GM19324 (cell line): ENCODE results near the gene FRYL.
A peak's percentile ranks its signal among the peaks of the same experiment; 100 is the strongest.
"Not testable (repeated sequence)": the region's sequence is repeated elsewhere in the genome, so short reads cannot be mapped to it uniquely, and the experiment has no call there.

Source experiments
- ATAC-seq: cut with Tn5 transposase; IDR thresholded peaks from one replicate; pipeline ENCODE4 v1.9.1; 2021; ENCODE audit warnings: mild to moderate bottlenecking, moderate library complexity; ENCODE audit not compliant: unreplicated experiment, low FRiP score

FRYL gene

GRCh38 chr4:48668254-48669017 is 111.6 kb downstream of the FRYL start:
- ATAC-seq: no peak

DNA sequence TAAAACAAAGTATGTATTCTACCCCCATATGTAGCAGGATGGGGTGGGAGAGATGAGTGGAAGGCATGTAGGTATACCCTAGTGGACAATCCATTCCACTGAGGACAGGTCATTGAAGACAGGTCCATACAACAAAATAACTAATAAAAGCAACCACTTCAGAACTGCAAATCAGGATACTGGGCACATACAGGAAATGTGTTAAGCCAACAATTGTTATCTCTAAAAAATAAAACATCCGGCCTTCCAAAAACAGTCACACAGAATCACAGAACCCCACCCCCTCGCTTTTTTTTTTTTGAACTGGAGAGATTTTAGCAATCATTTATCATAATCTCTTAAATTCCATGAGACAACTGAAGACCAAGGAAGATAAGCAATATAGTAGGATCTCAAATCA is 112.9 kb downstream of the FRYL start:
- no peak for ATAC-seq

GRCh38 chr4:48665555-48666186 is 114.4 kb downstream of the FRYL start:
- ATAC-seq: no peak

GRCh38 chr4:48664938-48665337 is 115.1 kb downstream of the FRYL start:
- ATAC-seq: no peak

GRCh38 chr4:48661391-48661790 is 118.7 kb downstream of the FRYL start:
- ATAC-seq: no peak

DNA sequence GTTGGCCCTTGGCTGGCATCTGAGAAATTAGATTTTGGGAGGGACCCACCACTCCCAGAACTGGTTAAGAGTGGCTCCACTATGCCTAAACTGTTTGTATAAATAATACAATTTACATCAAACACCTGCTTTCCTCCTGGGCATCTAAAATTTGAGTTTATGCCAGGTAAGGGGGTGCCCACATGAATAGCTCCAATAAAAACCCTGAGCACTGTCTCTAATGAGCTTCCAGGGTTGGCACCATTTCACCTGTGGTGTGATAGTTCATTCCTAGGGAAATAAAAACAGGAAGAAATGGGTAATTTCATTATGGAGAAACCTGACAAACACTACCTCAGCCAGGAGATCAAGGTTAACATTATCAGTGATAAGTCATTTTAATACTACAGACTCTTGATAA is 119.7 kb downstream of the FRYL start:
- no peak for ATAC-seq

DNA sequence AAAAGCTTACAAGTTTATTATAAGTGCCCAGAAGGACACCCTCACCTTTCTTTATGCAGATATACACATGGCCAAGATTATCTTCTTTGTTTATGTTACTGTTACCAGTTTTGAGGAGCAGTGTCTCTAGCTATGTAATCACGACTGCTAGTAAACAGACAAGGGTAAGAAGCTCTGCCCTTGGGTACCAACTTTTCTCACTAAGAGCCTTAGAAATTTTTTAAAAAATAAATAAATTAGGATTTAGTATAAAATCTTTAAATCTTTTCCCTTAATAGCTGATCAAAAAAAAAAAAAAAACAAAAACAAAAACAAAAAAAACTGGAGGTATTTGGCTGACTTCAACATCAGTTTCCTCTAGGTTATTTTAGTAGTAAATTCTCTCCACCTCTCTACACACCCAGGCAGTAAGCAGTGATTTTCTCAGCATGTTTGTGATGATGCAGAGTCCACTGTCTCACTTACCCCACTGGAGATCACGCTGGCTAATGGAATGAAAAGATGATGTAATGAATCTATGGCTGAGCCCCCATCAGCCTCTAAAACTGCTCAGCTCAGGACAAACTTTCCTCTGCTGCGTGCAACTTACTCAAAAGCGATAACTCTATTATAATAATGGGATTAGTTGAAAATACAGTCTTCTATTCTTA is 125.9 kb downstream of the FRYL start:
- no peak for ATAC-seq

DNA sequence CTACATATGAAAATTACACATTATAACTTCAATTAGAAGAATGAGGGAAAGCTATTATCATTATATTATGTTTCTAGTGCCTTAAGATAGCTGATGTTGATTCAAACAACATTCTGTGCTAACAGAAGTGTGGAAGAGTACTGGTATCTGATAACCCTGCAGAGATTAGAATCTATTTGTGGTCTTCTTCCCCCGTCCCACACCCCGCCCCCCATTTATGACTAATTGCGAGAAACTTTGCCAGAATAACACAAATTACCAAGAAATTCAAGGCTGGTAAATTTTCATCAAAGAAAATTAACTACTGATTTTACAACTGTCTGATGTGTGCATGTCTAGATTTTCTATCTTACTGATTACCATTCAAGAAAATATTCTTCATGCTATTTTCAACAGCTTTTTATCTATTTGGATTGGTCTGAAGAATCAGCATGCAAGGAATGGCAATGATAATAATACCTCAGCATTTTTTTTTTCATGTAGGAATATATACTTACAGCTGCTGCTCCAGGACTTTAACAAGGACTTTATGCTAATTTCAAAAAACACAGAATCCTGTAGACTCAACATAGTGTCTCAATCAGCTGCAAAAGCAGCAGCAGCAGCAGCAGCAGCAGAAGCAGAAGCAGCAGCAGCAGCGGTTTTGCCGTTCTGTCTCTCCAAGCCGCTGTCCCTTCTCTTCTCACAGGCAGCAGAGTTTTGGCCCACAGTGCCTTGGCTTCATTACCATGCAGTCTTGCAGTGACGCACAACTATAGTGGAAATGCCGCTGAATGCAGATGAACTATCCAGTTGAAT is 126.7 kb downstream of the FRYL start:
- ATAC-seq: no peak

GRCh38 chr4:48651914-48652313 is 128.2 kb downstream of the FRYL start:
- ATAC-seq: no peak

DNA sequence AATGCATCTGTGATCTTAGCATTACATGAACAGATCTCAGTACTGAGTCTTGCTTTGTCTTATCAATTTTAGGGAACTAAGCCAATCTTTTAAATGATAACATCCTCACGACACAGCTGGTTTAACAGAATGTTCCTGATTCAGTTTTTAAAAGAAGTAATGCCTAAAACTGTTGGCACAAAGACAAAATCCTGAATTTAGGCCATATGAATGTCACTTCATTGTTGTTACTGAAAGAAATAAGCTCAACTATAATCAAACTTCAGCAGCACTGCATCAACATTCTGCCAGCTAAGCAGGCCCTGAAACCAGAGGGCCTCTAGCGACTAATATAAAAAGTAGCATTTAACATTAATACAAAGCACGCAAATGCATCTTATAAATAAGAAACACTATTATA is 130.6 kb downstream of the FRYL start:
- ATAC-seq: no peak

DNA sequence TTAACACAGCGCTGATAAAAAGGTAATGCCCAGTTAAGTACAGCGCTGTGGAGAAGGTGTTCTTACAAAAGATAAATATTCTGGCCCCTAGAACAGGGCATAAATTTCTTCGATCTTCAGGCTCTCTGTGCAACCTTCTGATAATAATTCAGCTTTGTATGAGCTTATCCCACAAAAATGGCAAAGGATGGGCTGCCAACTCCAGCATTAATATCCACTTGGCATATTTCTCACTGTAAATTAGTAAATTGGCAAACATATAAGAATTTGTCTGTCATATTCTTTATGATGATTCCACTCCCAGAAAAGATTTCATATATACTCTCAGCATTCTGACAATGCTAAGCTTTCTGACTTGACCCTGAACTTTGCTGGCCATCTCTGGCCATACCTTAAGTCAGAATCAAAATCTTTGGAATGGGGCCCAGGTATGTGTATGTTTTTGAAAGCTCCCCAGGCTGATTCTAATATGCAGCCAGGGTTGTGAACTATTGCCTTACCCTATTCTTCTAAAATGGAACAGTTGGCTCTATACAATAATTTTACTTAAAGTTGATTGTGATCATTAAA is 134.8 kb downstream of the FRYL start:
- ATAC-seq: no peak

GRCh38 chr4:48642421-48643374 is 137.4 kb downstream of the FRYL start:
- ATAC-seq: no peak

GRCh38 chr4:48641401-48641800 is 138.7 kb downstream of the FRYL start:
- no peak for ATAC-seq

DNA sequence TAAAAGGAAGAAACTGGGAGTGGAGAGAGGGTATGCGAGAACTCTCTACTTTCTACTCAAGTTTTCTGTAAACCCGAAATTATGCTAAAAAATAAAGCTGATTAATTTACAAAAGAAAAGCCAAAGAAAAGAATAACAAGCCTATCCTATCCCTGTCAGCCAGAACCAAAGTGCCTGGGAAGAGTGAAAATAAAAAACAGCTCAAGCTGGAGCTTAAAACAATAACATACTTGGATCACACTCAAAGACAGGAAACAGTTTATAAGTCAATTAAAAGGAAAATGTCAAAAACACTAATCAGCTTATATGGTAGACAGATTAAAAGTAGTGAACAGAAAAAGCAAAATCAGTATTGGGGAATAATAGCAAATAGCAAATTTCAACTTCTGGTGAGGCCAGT is 139.4 kb downstream of the FRYL start:
- no peak for ATAC-seq

DNA sequence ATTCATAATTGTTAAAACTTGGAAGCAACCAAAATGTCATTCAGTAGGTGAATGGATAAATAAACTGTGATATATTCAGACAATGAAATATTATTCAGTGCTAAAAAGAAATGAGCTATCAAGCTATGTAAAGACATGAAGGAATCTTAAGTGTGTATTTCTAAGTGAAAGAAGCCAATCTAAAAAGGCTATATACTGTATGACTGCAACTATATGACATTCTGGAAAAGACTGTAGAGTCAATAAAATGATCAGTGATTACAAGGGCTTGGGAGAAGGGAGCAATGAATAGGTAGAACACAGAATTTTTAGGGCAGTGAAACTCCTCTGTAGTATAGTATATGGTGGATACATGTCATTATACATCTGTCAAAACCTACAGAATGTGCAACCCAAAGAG is 139.9 kb downstream of the FRYL start:
- no peak for ATAC-seq

DNA sequence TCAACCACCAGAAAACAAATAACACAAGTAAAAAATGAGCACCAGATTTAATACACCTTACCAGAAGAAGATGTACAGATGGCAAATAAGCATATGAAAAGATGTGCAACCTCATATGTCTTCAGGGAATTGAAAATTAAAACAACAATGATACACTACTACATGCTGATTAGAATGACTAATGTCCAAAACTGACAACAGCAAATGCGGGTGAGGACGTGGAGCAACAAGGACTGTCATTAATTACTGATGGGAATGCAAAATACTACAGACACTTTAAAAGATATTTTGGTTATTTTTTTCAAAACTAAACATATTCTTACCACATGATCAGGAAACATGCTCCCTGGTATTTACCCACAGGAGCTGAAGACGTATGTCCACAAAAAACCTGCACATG is 140.3 kb downstream of the FRYL start:
- no peak for ATAC-seq

DNA sequence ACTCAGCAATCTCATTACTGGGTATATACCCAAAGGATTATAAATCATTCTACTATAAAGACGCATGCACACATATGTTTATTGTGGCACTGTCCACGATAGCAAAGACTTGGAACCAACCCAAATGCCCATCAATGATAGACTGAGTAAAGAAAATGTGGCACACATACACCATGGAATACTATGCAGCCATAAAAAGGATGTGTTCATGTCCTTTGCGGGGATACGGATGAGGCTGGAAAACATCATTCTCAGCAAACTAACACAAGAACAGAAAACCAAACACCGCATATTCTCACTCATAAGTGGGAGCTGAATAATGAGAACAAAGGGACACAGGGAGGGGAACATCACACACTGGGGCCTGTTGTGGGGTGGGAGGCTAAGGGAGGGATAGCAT is 141.5 kb downstream of the FRYL start:
- ATAC-seq: not testable (repeated sequence)

DNA sequence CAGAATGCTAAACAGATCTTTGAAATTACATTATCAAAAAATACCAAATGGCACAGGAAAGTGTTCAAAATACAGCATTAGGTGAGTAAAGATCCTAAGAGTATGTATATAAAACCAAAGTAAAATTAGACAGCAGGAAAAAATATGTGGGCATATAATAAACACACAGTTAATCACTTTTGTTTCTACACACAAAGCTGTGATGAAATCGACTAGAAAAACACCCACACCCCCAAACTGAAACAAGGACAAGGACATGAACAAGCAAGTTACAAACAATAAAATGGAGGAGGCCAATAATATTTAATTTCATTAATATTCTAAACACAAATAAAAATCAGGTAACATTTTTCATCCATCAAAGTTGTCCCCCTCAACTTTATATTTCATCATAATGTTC is 143.2 kb downstream of the FRYL start:
- no peak for ATAC-seq

- ATAC-seq: no peak
Observed at GRCh38 chr4:48635980-48636379, 144.1 kb downstream of the FRYL start.

- ATAC-seq: peak; percentile 39
Observed at GRCh38 chr4:48635310-48635709, 144.8 kb downstream of the FRYL start.
